ENCODE data around the gene TRAF4.
"Not testable (repeated sequence)": the region's sequence is repeated elsewhere in the genome, so short reads cannot be mapped to it uniquely, and the experiment has no call there.

TRAF4 gene

DNA sequence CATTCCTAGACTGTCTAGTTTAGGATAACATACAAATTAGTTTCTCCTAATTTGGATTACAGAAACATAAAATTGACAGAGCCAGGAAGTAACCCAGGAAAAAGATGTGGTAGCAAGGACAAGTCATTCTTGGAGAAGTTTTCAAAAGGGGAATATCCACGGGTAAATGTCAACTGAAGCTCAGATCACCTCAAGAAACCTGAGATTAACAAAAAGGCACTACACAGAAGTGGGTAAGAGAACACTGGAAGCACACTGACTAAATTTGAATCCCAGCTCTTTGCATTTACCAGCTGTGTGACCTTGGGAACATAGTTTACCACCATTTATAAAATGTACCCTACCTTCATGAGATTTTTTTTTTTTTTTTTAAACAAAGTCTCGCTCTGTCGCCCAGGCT is 39.4 kb downstream of the TRAF4 start:
- ATAC-seq (no peak), DNase-seq (no peak)

- no peak for DNase-seq
These were observed 44.3 kb downstream of the TRAF4 start for GRCh38 chr17:28788100-28788499.

GRCh38 chr17:28792877-28793661 is 49.3 kb downstream of the TRAF4 start:
- ATAC-seq (no peak), DNase-seq (no peak)

More at GRCh38 chr17:28788100-28788499, 44.3 kb downstream of the TRAF4 start:
- ATAC-seq, result no peak

DNA sequence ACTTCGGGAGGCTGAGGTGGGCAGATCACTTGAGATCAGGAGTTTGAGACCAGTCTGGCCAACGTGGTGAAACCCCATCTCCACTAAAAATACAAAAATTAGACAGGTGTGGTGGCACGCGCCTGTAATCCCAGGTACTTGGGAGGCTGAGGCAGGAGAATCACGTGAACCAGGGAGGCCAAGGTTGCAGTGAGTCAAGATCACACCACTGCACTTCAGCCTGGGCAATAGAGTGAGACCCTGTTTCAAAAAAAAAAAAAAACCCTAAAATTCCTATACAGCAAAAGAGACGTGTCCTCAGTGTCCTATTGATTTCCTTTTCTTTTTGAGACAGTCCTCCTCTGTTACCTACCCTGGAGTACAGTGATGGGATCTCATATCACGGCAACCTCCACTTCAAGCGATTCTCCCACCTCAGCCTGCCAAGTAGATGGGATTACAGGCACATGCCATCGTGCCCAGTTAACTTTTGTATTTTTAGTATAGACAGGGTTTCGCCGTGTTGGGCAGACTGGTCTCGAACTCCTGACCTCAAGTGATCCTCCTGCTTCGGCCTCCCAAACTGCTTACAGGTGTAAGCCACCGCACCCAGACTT is 51.1 kb downstream of the TRAF4 start:
- not testable (repeated sequence) for ATAC-seq, DNase-seq

GRCh38 chr17:28796062-28796461 is 52.3 kb downstream of the TRAF4 start:
- no peak for ATAC-seq

More at GRCh38 chr17:28796062-28796461, 52.3 kb downstream of the TRAF4 start:
- no peak for DNase-seq
